Bronchial smooth muscle cell (primary cell): ENCODE measurements around the gene ZNF436. TPM values are rescaled to one million over a fixed set of nuclear protein-coding genes. Genes with fewer than 3 reads are reported as not detected.

Source experiments
- total RNA-seq: library from RNA; depleted of rRNA; stranded (reverse); fragments of >200 nt; gene quantifications from 2 replicates; pipeline ENCODE4 v1.2.1, GENCODE V29; 2014

The ZNF436 gene
- total RNA-seq, result 31.2 and 56.2 TPM in 2 replicates

DNA sequence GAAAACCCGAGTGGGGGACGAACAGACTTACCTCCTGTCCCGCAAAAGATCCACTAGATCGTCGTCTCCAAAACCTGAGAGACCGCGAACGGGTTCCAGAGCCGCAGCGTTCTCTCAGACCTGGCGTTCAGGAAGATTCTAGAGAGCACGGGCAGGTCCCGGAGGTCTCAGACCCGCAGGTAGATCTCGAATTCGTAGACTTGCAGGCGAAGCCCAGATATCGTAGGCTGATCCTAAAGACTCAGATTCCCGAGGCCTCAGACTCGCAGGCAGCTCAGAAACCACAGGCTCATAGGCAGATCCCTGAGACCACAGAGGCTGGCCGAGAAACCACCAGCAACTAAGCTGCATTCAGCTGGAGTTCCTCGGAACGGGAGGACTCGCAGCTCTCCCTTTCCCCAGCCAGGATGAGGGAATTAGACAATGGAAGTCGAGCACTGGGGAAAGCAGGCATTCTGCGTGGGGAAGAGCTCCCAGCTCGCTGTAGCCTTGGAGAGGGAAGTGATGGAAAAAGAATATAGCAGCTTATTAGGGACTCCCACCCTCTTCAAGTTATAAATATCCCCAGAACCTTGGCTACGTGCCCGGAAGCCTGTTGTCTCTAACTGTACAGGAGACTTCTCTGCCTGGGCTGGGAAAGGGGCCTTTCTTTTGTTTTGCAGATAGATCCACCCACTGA lies at the start of gene ZNF436:
ZNF436 (minus strand) TSS at position 502 of the 679 bp plus-strand sequence. CDS start 1,831 bp downstream, outside the sequence.

DNA sequence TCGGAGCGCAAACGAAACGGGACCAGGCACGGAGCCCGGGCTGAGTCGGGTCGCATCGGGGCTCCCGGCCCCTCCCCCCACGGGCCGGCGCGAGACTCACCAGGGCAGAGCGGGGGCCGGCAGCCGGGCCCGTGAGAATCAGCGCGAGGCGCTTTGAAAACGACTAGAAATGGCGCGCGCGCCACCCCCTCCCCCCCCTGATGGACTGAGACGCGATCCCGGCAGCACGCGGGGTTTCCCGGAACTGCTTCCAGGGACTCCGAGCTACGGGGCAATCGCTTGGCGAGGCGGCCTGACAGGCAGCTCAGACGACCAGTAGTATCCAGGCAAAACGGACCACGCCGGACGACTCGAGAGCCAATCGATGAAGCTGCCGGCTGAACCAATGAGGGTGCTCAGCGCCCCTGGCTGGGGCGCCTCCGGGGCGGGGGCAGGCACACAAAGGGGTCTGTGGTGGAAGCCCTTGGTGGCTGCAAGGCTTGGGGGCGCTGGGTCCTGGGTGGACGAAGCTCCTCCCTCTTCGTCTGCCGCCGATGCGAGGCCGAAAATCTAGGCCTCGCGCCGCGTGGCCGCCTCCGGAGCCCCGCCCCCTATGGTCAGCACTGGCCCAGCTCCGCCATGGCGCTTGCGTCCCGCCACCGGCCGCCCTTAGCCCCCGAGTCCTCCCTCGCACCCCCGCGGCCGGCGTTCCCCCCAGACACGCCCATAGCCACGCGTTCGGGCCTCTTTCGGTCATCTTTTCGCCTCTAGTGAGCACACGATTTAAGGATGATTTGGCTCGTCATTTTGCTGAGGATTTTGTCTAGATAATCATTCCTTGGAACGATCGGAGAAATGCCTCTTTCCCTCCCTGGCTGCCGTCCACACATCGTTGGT lies 25.3 kb downstream of the ZNF436 start, which contains the start of gene HNRNPR:
HNRNPR (minus strand) TSS at position 174 of the 876 bp plus-strand sequence. CDS start 3,276 bp downstream, outside the sequence.

Other genes starting within 250 kb of the ZNF436 start
- gene LUZP1, start 201.0 kb downstream of the ZNF436 start, total RNA-seq, result 12.8 and 13.7 TPM in 2 replicates
- not detected in 2 replicates for gene HTR1D, start 152.3 kb downstream of the ZNF436 start, total RNA-seq
- gene HNRNPR, start 25.6 kb downstream of the ZNF436 start, total RNA-seq, result 66.0 and 79.9 TPM in 2 replicates
- 13.7 and 20.2 TPM in 2 replicates for gene TCEA3, start 54.9 kb upstream of the ZNF436 start, total RNA-seq
- 95.2 and 107 TPM in 2 replicates for gene ASAP3, start 114.3 kb upstream of the ZNF436 start, total RNA-seq
- under 0.01 TPM in 1 of 2 replicates, not detected in the other for gene E2F2, start 161.4 kb upstream of the ZNF436 start, total RNA-seq
- gene ID3, start 189.7 kb upstream of the ZNF436 start, total RNA-seq, result 78.9 and 285 TPM in 2 replicates